ENCODE data around the gene THRB.

The THRB gene

GRCh38 chr3:24521420-24522145 lies 26.9 kb upstream of the THRB start:
- Histone ChIP-seq H3K9me3 (ENCODE audit: control insufficient read depth, insufficient read depth, low read depth, low read length) (no peaks in the 10 kb centered on the region), H3K4me3 (ENCODE audit: low read depth, low read length) (peak overlapping the region; percentile 65), H3K36me3 (ENCODE audit: control insufficient read depth in 2 of 2, insufficient read depth in 1 of 2, low read length in 2 of 2) (no peaks in the 10 kb centered on the region), H3K4me1 (ENCODE audit: control insufficient read depth, insufficient read depth, low read length) (no peaks in the 10 kb centered on the region), H3K27ac (ENCODE audit: extremely low read depth, low read depth, low read length) (peak overlapping the region; percentile 87)
- ChIA-PET POLR2A (interaction anchor here (1.4 kb wide), 1 partner anchor 27 kb away, joined by 3 read pairs; the partner anchor contains the start of gene THRB), CTCF (interaction anchor here (0.7 to 1.7 kb wide), 4 partner anchors 8 to 770 kb away, joined by 3 to 4 read pairs (median 3); no protein-coding TSS in a partner anchor)
- peak; percentile 13 for TF ChIP-seq PRDM10 (tag by site-specific recombination; IDR thresholded peaks at IDR 0.05)
- peak; percentile 72 for TF ChIP-seq IKZF3 (tag by site-specific recombination; IDR thresholded peaks at IDR 0.05)
- TF ChIP-seq TCF7L2 (IDR thresholded peaks at IDR 0.05; ENCODE audit: borderline replicate concordance, low read depth, low read length), result 0 out of 2 replicates have a peak, but pooled peaks have one; percentile 26
- TF ChIP-seq ZNF16 (tag by site-specific recombination; IDR thresholded peaks at IDR 0.05; ENCODE audit: low read depth), result no peak
- TF ChIP-seq ZNF449 (tag by site-specific recombination; IDR thresholded peaks at IDR 0.05), result 0 out of 2 replicates have a peak, but pooled peaks have one; percentile 8
- peak; percentile 71 for TF ChIP-seq ZBTB26 (tag by site-specific recombination; optimal IDR thresholded peaks at IDR 0.05)
- peak; percentile 26; the same call in 1 of the 2 replicates for TF ChIP-seq ZBTB11 (tag by site-specific recombination; conservative IDR thresholded peaks at IDR 0.05; ENCODE audit: low read depth)
- no peak for TF ChIP-seq ZNF391 (tag by site-specific recombination; IDR thresholded peaks at IDR 0.05; ENCODE audit: borderline replicate concordance, low read depth)
- TF ChIP-seq ZNF670 (tag by site-specific recombination; IDR thresholded peaks at IDR 0.05; ENCODE audit: low read depth), result no peak
- TF ChIP-seq ZNF692 (tag by site-specific recombination; IDR thresholded peaks at IDR 0.05), result peak; percentile 71
- TF ChIP-seq ZNF274 (IDR thresholded peaks at IDR 0.05; ENCODE audit: low read length), result no peak
- no peak for TF ChIP-seq ZNF274 (tag by site-specific recombination; IDR thresholded peaks at IDR 0.05; ENCODE audit: borderline replicate concordance)
- peak; percentile 73; the same call in 1 of the 2 replicates for TF ChIP-seq ZNF660 (tag by site-specific recombination; IDR thresholded peaks at IDR 0.05)
- no peak for TF ChIP-seq ZNF626 (tag by site-specific recombination; IDR thresholded peaks at IDR 0.05)
- no peak for TF ChIP-seq ZNF639 (tag by site-specific recombination; IDR thresholded peaks at IDR 0.05)
- TF ChIP-seq ZBTB8A (tag by site-specific recombination; IDR thresholded peaks at IDR 0.05), result peak; percentile 82; the same call in 1 of the 2 replicates
- 0 out of 2 replicates have a peak, but pooled peaks have one; percentile 12 for TF ChIP-seq INSM2 (tag by site-specific recombination; IDR thresholded peaks at IDR 0.05)
- peak; percentile 71; the same call in 1 of the 2 replicates for TF ChIP-seq ZXDB (tag by site-specific recombination; IDR thresholded peaks at IDR 0.05)
- TF ChIP-seq ZNF561 (tag by site-specific recombination; IDR thresholded peaks at IDR 0.05; ENCODE audit: borderline replicate concordance), result peak; percentile 64; the same call in 1 of the 2 replicates
- 0 out of 2 replicates have a peak, but pooled peaks have one; percentile 48 for TF ChIP-seq ZNF596 (tag by site-specific recombination; IDR thresholded peaks at IDR 0.05)
- TF ChIP-seq ZNF10 (tag by site-specific recombination; IDR thresholded peaks at IDR 0.05), result 0 out of 2 replicates have a peak, but pooled peaks have one; percentile 9
